Calu3 (cell line): ENCODE measurements around the gene CCDC27. TPM values are rescaled to one million over a fixed set of nuclear protein-coding genes. Genes with fewer than 3 reads are reported as not detected.

Source experiments
- BruUV-seq: library from RNA; stranded (reverse); fragments of 400-500 nt; replicated peaks from 2 replicates; lab custom pipeline; 2021; lab: Mats Ljungman, UMichigan
- CTCF ChIA-PET: fragments of 300-600 bp; sonication (Branson Sonifier 250); formaldehyde crosslinking; loops from one replicate; lab custom pipeline; 2022; ENCODE audit warnings: antibody characterized with exemption; lab: Charles Lee
- DNase-seq: peaks from one replicate; pipeline ENCODE4 v3.0.0; 2022
- H3K27ac Mint-ChIP-seq: one replicate; pipeline ENCODE4 v1.8.0; 2022; ENCODE audit warnings: mixed read lengths; ENCODE audit not compliant: unreplicated experiment
- H3K27me3 Mint-ChIP-seq: one replicate; pipeline ENCODE4 v1.8.0; 2022; ENCODE audit warnings: mixed read lengths; ENCODE audit not compliant: unreplicated experiment
- H3K36me3 Mint-ChIP-seq: one replicate; pipeline ENCODE4 v1.8.0; 2022; ENCODE audit warnings: mild to moderate bottlenecking, moderate library complexity, mixed read lengths; ENCODE audit not compliant: insufficient read depth, unreplicated experiment
- H3K4me1 Mint-ChIP-seq: one replicate; pipeline ENCODE4 v1.8.0; 2022; ENCODE audit warnings: mild to moderate bottlenecking, low read depth, mixed read lengths; ENCODE audit not compliant: unreplicated experiment
- H3K4me3 Mint-ChIP-seq: one replicate; pipeline ENCODE4 v1.8.0; 2022; ENCODE audit warnings: mild to moderate bottlenecking, low read depth, moderate library complexity, mixed read lengths; ENCODE audit not compliant: unreplicated experiment
- H3K9me3 Mint-ChIP-seq: one replicate; pipeline ENCODE4 v1.8.0; 2022; ENCODE audit warnings: low read depth, mixed read lengths; ENCODE audit not compliant: unreplicated experiment
- intact Hi-C: fragments of 100-400 bp; cut with micrococcal nuclease; formaldehyde crosslinking; loops from one replicate; pipeline ENCODE4 v1.10.0; 2022; ENCODE audit not compliant: unreplicated experiment
- total RNA-seq: library from RNA; stranded (reverse); gene quantifications from 2 replicates; pipeline ENCODE4 v1.2.3, GENCODE V29; 2022
- TF ChIP-seq, protein P1 (sequence below): fragments of 200-600 bp; IDR thresholded peaks from one replicate; pipeline ENCODE4 v1.8.0; 2022; ENCODE audit warnings: antibody characterized with exemption; ENCODE audit not compliant: unreplicated experiment

The CCDC27 gene
- total RNA-seq, 1 experiment from 2014 or later = not detected

DNA sequence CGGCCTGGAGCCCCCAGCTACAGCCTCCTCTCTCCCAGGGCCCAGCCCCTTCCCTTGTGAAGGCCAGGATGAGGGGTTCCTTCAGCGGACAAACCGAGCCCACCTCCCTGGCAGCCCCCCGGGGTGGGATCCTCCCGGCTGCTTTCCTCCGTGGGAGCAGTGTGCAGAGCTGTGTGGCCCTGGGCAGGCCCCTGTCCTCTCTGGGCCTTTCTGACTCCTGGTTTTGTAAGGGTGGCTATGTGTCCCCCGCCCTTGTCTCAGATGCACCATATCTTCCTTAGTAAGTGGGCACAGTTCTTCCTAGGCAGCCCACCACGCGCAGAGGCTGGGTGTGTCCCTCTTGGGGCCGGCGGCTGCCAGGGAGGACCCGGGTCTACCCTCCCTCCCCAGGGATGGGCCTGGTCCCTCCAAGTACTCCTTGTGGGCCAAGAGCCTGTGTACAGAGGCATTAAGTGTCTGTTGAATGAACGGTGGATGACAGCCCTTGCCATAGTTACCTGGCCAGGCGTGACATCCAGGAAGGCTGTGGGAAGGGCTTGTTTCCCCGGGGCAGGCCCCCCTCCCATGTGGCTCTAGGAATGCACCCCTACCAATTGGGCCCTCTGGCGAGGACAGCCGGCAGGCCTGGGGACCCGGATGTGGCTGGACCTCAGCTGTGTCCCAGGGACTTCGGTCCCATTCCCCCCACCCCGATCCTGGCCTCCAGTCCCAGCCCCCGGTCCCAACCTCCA lies 24.1 kb downstream of the CCDC27 start:
- intact Hi-C loops = no loop called here
- Mint-ChIP-seq H3K27ac (no peak overlapping the region), H3K4me3 (no peak overlapping the region), H3K27me3 (no peaks in the 10 kb centered on the region), H3K4me1 (no peaks in the 10 kb centered on the region), H3K9me3 (no peaks in the 10 kb centered on the region), H3K36me3 (peaks cover 14% of the 10 kb centered on the region)
- CTCF ChIA-PET = interaction anchor here (0.6 to 1.1 kb wide), 2 partner anchors 17 to 18 kb away, joined by 3 read pairs; no protein-coding TSS in a partner anchor
- DNase-seq = no peak
- TF ChIP-seq, protein P1, sequence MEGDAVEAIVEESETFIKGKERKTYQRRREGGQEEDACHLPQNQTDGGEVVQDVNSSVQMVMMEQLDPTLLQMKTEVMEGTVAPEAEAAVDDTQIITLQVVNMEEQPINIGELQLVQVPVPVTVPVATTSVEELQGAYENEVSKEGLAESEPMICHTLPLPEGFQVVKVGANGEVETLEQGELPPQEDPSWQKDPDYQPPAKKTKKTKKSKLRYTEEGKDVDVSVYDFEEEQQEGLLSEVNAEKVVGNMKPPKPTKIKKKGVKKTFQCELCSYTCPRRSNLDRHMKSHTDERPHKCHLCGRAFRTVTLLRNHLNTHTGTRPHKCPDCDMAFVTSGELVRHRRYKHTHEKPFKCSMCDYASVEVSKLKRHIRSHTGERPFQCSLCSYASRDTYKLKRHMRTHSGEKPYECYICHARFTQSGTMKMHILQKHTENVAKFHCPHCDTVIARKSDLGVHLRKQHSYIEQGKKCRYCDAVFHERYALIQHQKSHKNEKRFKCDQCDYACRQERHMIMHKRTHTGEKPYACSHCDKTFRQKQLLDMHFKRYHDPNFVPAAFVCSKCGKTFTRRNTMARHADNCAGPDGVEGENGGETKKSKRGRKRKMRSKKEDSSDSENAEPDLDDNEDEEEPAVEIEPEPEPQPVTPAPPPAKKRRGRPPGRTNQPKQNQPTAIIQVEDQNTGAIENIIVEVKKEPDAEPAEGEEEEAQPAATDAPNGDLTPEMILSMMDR = no peak
- no TSS peak for BruUV-seq

DNA sequence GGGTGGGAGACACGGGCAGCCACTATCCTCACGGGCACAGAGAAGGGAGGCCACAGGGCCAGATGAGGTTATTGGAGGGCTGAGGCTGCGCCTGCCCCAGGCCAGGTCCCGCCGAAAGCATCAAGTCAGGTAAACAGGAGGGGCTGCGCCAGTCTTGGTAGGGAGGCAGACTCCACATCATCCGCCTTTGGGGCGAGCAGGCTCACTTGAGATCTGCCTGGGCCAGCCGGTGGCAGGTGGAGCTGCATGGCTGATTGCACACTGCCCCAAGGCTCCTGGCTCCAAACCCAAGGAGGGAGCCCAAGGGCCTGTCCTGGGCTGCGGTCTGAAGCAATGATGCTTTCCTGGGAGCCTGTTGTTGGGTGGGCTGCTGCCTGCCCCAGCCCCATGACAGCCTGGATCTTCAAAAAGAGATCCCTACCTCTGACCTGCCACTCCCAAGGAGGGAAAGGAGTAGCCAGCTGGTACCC lies 24.9 kb downstream of the CCDC27 start:
- no peaks in the 10 kb centered on the region for H3K9me3 Mint-ChIP-seq
- H3K27ac Mint-ChIP-seq = no peak overlapping the region

DNA sequence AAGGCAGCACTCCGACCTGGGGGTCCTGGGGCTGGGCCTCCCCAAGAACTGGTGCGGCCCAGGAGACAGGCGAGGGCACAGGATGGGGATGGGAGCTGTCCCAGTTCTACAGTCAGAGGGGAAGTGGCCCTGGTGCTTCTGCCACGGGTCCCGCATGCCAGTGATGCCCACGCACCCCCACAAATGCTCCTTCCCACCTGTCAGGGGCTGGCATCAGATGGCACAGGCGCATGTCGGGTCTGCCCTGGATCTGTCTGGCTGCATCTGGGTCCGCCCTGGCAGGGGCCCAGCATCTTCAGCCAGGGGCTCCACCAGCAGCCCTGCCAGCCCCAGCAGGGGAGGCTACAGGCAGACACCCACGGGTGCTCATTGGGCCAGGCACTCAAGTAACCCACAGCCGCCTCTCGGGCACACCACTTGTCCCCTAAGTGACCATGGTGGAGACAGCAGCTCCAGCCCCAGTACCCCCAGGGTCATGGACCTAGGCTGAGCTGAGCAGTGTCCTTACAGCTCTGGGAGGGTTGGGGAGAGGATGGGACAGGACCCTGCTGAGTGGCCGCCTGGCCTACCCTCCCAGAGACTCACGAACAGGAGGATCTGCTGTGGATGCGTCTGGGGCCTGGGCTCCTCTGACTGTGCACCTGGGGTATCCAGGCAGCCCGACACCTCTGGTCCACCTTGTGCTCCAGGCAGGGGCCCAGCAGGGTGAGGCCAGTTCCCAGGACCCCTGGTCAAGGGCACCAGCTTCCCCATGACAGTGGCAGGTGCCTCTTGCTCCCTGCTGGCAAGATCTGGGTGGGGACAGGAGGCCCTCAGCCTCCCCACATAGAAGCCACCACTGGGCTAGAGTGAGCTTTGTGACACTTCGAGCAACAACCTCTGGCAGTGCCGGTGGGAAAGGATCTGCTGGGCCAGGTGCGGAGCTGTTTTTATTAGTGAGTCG lies 25.7 kb downstream of the CCDC27 start:
- intact Hi-C loops = no loop called here
- TF ChIP-seq, protein P1 = no peak
- no TSS peak for BruUV-seq
- H3K27me3 Mint-ChIP-seq = no peaks in the 10 kb centered on the region
- H3K4me3 Mint-ChIP-seq = no peak overlapping the region
- H3K36me3 Mint-ChIP-seq = peaks cover 22% of the 10 kb centered on the region
- H3K4me1 Mint-ChIP-seq = no peaks in the 10 kb centered on the region
- no peak for DNase-seq
- H3K9me3 Mint-ChIP-seq = no peaks in the 10 kb centered on the region
- CTCF ChIA-PET = no interaction called here
- no peak overlapping the region for H3K27ac Mint-ChIP-seq

More for the DNA sequence above, 24.9 kb downstream of the CCDC27 start:
- H3K27me3 Mint-ChIP-seq = no peaks in the 10 kb centered on the region
- BruUV-seq = no TSS peak
- intact Hi-C loops = no loop called here
- no peaks in the 10 kb centered on the region for H3K4me1 Mint-ChIP-seq
- TF ChIP-seq, protein P1 = no peak
- H3K36me3 Mint-ChIP-seq = peaks cover 16% of the 10 kb centered on the region
- no peak for DNase-seq
- no peak overlapping the region for H3K4me3 Mint-ChIP-seq
- CTCF ChIA-PET = no interaction called here

DNA sequence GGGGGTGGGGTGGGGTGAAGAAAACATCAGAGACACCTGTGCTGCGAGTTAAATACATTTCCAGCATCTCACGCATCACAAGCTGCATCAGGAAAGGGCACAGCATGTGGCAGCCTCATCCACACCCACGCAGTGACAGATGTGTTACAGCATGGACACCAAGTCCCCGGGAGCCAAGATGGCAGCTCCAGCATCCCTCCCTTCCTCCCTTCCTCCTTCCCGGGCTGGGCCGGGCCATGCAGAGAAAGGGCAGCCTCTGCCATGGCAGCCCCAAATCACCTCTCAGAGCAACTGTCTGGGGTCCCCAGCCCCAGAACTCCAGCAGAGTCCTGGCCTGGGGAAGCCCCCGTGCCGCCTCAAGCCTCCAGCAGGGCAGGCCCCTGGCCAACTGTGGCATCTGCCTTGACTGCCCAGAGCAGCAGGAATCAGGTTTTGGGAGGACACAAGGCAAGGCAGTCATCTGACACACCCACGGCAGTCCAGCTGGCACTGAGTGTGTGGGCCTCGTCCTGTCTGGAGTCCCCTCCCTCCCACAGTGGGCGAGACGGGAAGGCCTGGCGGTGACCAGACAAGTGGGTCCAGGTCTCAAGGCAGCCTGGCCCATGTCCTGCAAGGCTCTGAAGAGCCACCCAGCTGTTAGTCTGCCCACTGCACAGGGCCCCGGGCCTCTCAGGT lies 26.5 kb downstream of the CCDC27 start:
- Mint-ChIP-seq H3K4me3 (no peak overlapping the region), H3K36me3 (peaks cover 29% of the 10 kb centered on the region), H3K27ac (no peak overlapping the region), H3K4me1 (no peaks in the 10 kb centered on the region), H3K27me3 (no peaks in the 10 kb centered on the region), H3K9me3 (no peaks in the 10 kb centered on the region)
- TF ChIP-seq, protein P1 = no peak
- DNase-seq = no peak
- CTCF ChIA-PET = no interaction called here
- intact Hi-C loops = no loop called here
- no TSS peak for BruUV-seq
